ENCODE measurements around the gene TCEAL1. TPM values are rescaled to one million over a fixed set of nuclear protein-coding genes. Genes with fewer than 3 reads are reported as not detected.
A peak's percentile ranks its signal among the peaks of the same experiment; 100 is the strongest.

Gene TCEAL1
- total RNA-seq, 2 donors from 2014 or later = 4.5 to 4.8 TPM

GRCh38 chrX:103629318-103630170 lies 769 bp downstream of the TCEAL1 start:
- Histone ChIP-seq H3K36me3 (ENCODE audit: control insufficient read depth, insufficient read depth, low read length) (no peaks in the 10 kb centered on the region), H3K27me3 (ENCODE audit: control insufficient read depth, insufficient read depth, low read length, poor library complexity, severe bottlenecking) (no peaks in the 10 kb centered on the region), H3K9me3 (ENCODE audit: control insufficient read depth, low read length) (no peaks in the 10 kb centered on the region), H3K27ac (ENCODE audit: low read depth, low read length) (peak overlapping the region; percentile 53), H3K9ac (ENCODE audit: extremely low read depth, low read length, poor library complexity, severe bottlenecking) (peak overlapping the region; percentile 38), H3K4me1 (ENCODE audit: control insufficient read depth, insufficient read depth, low read length) (no peaks in the 10 kb centered on the region), H3K4me3 (ENCODE audit: low read length) (peak overlapping the region; percentile 87)
- H3K4me3 Mint-ChIP-seq = peak overlapping the region; percentile 84
- WGBS, 2 experiments (ENCODE audit: insufficient coverage in 1 of 2, insufficient read length in 1 of 2) = 0% methylated on average over 47 of the region's 49 CpGs; no CpG with 5 or more reads in 1 of the 2 experiments
- H3K9me3 Mint-ChIP-seq = no peaks in the 10 kb centered on the region
- peak; percentile 79 for TF ChIP-seq CTCF (conservative IDR thresholded peaks at IDR 0.05)
- peak; percentile 95 for DNase-seq
- H3K27ac Mint-ChIP-seq = peak overlapping the region; percentile 89
- peaks cover 2% of the 10 kb centered on the region for H3K27me3 Mint-ChIP-seq (ENCODE audit: insufficient read depth)
- H3K36me3 Mint-ChIP-seq (ENCODE audit: low read depth) = no peaks in the 10 kb centered on the region
- H3K4me1 Mint-ChIP-seq = peaks cover 14% of the 10 kb centered on the region

GRCh38 chrX:103630171-103630511 lies 1.4 kb downstream of the TCEAL1 start:
- H3K9me3 ChIP-seq (ENCODE audit: control insufficient read depth, low read length) = no peaks in the 10 kb centered on the region
- H3K4me1 ChIP-seq (ENCODE audit: control insufficient read depth, insufficient read depth, low read length) = no peaks in the 10 kb centered on the region
- TF ChIP-seq CTCF (conservative IDR thresholded peaks at IDR 0.05) = no peak
- Mint-ChIP-seq H3K9me3 (no peaks in the 10 kb centered on the region), H3K27me3 (ENCODE audit: insufficient read depth) (peaks cover 2% of the 10 kb centered on the region), H3K36me3 (ENCODE audit: low read depth) (no peaks in the 10 kb centered on the region), H3K27ac (peak overlapping the region; percentile 89), H3K4me3 (peak overlapping the region; percentile 84), H3K4me1 (peaks cover 14% of the 10 kb centered on the region)
- peak overlapping the region; percentile 87 for H3K4me3 ChIP-seq (ENCODE audit: low read length)
- no peak overlapping the region for H3K27ac ChIP-seq (ENCODE audit: low read depth, low read length)
- WGBS, 2 experiments (ENCODE audit: insufficient coverage in 1 of 2, insufficient read length in 1 of 2) = 38 to 42% methylated on average over 5 to 6 of the region's 6 CpGs
- DNase-seq = no peak
- H3K9ac ChIP-seq (ENCODE audit: extremely low read depth, low read length, poor library complexity, severe bottlenecking) = no peak overlapping the region
- no peaks in the 10 kb centered on the region for H3K36me3 ChIP-seq (ENCODE audit: control insufficient read depth, insufficient read depth, low read length)
- H3K27me3 ChIP-seq (ENCODE audit: control insufficient read depth, insufficient read depth, low read length, poor library complexity, severe bottlenecking) = no peaks in the 10 kb centered on the region

- 83 to 93% methylated on average over 3 to 5 of the region's 5 CpGs for WGBS, 2 experiments (ENCODE audit: insufficient coverage in 1 of 2, insufficient read length in 1 of 2)
- Mint-ChIP-seq H3K4me1 (peaks cover 8% of the 10 kb centered on the region), H3K4me3 (no peak overlapping the region), H3K36me3 (ENCODE audit: low read depth) (no peaks in the 10 kb centered on the region), H3K27me3 (ENCODE audit: insufficient read depth) (peaks cover 2% of the 10 kb centered on the region), H3K9me3 (no peaks in the 10 kb centered on the region), H3K27ac (no peak overlapping the region)
- TF ChIP-seq CTCF (conservative IDR thresholded peaks at IDR 0.05) = no peak
- Histone ChIP-seq H3K9me3 (ENCODE audit: control insufficient read depth, low read length) (no peaks in the 10 kb centered on the region), H3K36me3 (ENCODE audit: control insufficient read depth, insufficient read depth, low read length) (no peaks in the 10 kb centered on the region), H3K27ac (ENCODE audit: low read depth, low read length) (no peak overlapping the region), H3K27me3 (ENCODE audit: control insufficient read depth, insufficient read depth, low read length, poor library complexity, severe bottlenecking) (no peaks in the 10 kb centered on the region), H3K4me1 (ENCODE audit: control insufficient read depth, insufficient read depth, low read length) (no peaks in the 10 kb centered on the region), H3K4me3 (ENCODE audit: low read length) (no peak overlapping the region), H3K9ac (ENCODE audit: extremely low read depth, low read length, poor library complexity, severe bottlenecking) (no peak overlapping the region)
- no peak for DNase-seq
Measured at GRCh38 chrX:103631145-103631544, 2.4 kb downstream of the TCEAL1 start.
